Measurements from ENCODE around the gene HYAL3.
A peak's percentile ranks its signal among the peaks of the same experiment; 100 is the strongest.

HYAL3 gene

DNA sequence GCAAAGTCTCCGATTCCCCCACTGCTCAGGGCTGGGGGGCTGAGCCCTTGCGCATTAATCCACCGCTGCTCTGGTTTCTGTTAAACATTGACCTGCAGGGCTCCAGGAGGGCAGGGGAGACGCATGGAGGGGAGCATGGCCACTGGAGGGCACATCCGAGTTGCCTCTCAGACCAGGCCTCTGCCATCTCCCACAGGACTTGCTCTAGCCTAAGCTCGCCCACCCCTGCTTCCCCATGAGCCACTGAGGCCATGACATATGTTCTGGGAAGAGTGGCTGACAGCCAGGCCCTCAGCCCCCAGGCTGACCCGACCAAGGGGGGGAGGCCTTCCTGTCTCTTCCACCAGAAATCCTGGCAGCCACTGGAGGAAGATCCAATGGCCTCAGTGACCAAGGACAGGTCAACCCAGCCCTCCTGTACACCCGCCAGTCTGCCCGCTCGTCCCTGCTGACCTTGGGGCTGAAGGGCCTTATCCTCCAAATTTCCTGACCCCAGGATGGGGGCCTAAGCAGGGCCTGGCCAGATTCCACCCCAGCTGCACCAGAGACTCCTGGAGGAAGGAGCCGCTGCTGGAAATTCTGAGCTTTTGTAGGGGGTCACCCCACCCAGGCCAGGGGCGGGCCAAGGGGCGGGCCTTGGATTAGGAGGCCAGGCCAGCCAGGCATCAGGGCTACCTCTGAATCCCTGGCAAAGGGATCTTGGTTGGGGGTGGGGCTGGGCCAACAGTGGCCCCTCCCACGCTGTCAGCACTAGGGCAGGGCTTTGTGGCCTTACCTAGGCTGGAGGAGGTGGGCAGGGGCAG lies 4.0 kb upstream of the HYAL3 start, which contains the start of gene HYAL1:
Gene HYAL1 (minus strand): TSS at position 562 of the 803 bp plus-strand sequence. CDS start 618 bp downstream, outside the sequence.
- Mint-ChIP-seq H3K4me1 (peaks cover 22% of the 10 kb centered on the region), H3K27me3 (no peaks in the 10 kb centered on the region), H3K4me3 (no peak within 1 kb of the TSS), H3K27ac (peak within 1 kb of the TSS in 1 of 2 donors; percentile 95), H3K9me3 (no peaks in the 10 kb centered on the region)
- no peak for ATAC-seq
- no peak for DNase-seq

DNA sequence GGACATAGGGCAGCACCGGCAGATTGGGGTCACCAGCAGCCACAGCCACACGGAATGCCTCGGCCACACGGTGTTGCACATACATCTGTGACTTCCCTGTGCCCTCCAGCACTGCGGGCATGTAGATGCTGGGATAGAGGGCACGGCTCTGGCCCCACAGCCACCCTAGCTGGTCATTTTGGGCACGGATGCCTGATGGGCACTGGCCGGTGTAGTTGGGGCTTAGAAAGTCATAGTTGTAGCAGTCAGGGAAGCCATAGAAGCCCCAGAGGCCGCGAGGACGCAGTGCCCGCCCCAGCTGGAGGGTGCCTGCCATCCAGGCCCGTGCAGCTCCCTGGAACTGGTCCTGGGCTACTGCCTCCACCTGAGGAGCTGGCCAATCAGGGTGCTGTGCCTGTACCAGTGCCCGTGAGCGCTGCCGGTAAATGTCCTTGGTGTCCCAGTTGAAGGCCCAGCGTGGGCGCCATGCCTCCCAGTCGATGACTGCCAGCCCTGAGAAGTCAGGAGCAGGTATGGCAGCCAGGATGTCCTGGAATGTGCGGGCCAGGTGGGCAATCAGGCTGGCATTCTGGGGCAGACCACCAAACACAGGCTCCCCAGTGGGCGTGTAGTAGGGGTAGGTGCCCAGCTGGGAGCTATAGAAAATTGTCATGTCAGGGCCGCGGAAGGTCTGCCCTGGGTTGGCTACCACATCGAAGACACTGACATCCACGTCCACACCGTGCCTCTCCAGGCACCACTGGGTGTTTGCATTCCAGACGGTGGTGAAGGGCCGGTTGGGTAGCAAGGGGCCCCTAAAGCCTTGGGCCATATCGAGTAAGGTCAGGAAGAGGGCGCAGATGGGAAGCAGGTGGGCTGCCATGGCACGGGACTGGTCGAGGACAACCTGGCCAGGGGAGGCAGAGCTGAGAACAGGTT lies 3.1 kb upstream of the HYAL3 start:
- ATAC-seq (no peak), DNase-seq (no peak)
- Mint-ChIP-seq H3K4me3 (no peak overlapping the region), H3K27me3 (no peaks in the 10 kb centered on the region), H3K27ac (peak overlapping the region in 1 of 2 donors; percentile 95), H3K4me1 (peaks cover 31% of the 10 kb centered on the region), H3K9me3 (no peaks in the 10 kb centered on the region)

DNA sequence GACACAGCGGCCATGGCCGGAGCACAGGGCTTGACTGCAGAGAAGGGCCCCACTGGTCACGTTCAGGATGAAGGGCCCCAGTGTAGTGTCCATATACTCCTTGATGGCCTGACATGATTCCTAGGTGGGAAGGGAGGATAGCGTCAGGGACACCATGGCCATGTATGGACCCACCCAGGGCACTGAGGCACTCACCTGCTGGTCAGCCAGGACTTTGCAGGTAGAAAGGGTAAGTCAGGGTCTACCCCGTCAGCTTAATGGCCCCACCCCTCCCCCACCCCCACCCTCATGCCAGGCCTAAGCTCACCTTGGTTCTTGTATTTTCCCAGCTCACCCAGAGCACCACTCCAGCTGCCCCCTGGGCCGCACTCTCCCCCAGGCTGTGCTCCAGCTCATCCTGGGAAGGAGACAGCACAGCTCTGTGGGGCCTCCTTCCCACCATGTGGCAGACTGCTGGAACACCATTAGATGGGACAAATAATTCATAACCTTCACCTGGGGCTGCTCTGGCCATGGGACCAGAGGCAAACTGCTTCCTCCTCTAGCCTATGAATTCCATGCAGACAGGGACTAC lies 1.6 kb upstream of the HYAL3 start:
- H3K4me3 Mint-ChIP-seq = peak overlapping the region; percentile 91 to 99
- peak overlapping the region in 1 of 2 donors; percentile 90 for H3K27ac Mint-ChIP-seq
- no peaks in the 10 kb centered on the region for H3K27me3 Mint-ChIP-seq
- DNase-seq (no peak), ATAC-seq (no peak)
- peaks cover 41% of the 10 kb centered on the region for H3K4me1 Mint-ChIP-seq
- no peaks in the 10 kb centered on the region for H3K9me3 Mint-ChIP-seq

DNA sequence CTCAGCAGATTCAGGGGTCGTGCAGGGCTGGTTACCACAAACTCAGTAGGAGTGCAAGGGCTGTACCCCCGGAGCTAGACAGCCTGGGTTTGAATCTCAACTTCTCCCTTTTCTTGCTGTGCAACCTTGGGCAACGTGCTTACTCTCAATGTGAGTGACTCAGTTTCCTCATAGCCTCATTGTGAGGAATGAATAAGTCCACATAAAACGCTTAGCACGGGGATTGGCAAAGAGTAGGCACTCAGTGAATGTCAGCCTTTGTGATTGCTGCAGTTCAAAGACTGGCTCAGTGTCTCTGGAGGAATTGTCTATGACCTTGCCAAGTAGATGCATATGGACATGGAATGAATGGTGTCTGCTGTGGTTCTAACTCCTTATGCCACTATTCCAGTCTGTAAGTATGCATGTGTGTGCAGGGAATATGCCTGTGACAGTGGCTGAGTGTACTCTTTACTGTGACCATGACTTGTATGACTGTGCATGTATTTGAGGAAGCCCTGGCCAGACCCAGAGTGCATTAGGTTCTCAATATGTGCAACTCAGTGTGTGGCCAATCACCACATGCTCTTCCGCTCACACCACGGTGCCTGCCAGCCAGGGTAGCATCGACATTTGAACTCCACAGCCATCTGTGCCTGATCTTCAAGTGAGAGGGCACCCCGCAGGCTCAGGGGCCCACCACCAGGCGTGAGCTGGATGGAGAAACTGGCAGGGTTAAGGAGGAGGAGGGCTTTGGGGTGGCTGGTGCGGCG lies 900 bp upstream of the HYAL3 start:
- H3K4me1 Mint-ChIP-seq = peaks cover 41% of the 10 kb centered on the region
- H3K27me3 Mint-ChIP-seq = no peaks in the 10 kb centered on the region
- DNase-seq (no peak), ATAC-seq (no peak)
- peak overlapping the region; percentile 67 to 90 for H3K27ac Mint-ChIP-seq
- no peaks in the 10 kb centered on the region for H3K9me3 Mint-ChIP-seq
- peak overlapping the region; percentile 91 to 99 for H3K4me3 Mint-ChIP-seq

DNA sequence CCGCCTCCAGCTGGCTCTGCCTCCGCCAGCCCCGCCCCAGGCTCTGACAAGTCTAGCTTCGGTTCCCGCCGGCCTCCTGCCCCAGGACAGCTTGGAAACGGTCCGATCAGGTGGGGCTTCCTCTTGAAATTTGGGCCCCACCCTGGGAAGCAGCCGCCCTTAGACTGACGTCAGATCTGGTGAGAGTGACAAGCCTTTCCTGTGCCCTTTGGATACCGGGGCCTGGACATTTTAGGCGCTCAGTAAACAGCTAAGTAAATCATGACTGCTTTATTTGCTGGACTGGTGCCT lies 378 bp upstream of the HYAL3 start:
- peak overlapping the region; percentile 91 to 99 for H3K4me3 Mint-ChIP-seq
- DNase-seq (no peak), ATAC-seq (no peak)
- no peaks in the 10 kb centered on the region for H3K9me3 Mint-ChIP-seq
- peaks cover 41% of the 10 kb centered on the region for H3K4me1 Mint-ChIP-seq
- no peaks in the 10 kb centered on the region for H3K27me3 Mint-ChIP-seq
- H3K27ac Mint-ChIP-seq = peak overlapping the region; percentile 67 to 90

DNA sequence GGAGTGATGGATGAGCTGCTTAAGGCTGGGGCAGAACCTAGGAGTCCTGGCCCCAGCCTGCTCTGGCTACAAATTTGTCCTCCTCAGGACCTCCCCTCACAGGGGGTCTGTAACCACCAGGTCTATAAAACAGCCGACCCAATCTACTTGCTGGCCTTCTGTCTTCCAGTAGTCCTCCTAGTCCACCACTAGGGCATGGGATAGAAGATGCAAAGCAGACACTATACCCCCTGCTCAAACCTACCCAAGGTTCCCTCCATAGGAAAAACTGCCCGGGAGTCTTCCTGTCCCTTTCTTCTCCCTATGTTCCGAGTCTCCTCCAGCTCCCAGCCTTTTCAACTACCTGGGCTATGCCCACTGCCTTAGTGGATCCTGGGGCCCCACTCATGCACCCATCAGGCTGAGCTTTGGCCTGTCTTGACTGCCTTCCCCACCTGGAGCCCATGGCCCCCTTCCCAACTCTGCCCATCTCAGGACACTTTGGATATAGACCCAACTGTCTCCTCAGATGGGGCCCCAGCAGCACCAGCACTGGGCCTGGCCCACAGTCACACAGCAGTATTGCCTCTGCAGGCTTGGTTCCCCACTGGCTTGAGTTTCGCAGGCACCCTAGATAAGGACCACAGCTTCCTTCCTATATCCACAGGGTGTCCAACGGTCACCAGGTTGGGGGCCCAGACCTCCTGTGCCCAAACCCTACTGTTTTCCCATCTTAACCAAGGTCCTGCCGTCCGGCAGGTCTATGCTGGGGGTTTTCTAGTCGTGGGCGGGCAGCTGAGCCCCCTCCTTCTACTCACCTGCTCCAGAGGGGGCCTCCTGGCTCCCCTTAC lies 1.1 kb downstream of the HYAL3 start:
- peaks cover 45% of the 10 kb centered on the region for H3K4me1 Mint-ChIP-seq
- H3K4me3 Mint-ChIP-seq = peak overlapping the region; percentile 91 to 99

DNA sequence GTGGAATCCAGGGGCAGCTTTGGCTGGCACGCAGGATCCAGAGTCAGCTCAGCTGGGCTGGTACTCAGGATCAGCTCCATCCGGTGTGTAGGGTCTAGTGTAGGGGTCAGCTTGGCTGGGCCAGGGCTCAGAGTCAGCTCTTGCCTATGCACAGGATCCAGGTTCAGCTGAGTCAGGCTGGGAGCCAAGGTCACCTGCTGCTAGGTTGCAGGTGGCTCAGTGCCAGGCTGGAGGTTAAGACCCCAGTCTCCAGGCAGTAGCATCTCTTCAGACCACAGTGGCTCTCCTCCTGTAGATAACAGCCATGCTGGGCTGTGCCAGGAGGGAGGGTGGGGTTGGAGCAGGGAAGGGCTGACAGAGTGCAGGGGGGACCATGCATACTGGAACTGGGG lies 1.8 kb downstream of the HYAL3 start:
- Mint-ChIP-seq H3K27me3 (no peaks in the 10 kb centered on the region), H3K4me3 (no peak overlapping the region), H3K9me3 (no peaks in the 10 kb centered on the region), H3K4me1 (peaks cover 47% of the 10 kb centered on the region), H3K27ac (no peak overlapping the region)
- DNase-seq (no peak), ATAC-seq (no peak)

More for the DNA sequence above, 1.1 kb downstream of the HYAL3 start:
- DNase-seq (no peak), ATAC-seq (no peak)
- Mint-ChIP-seq H3K9me3 (no peaks in the 10 kb centered on the region), H3K27ac (peak overlapping the region in 1 of 2 donors; percentile 52), H3K27me3 (no peaks in the 10 kb centered on the region)

DNA sequence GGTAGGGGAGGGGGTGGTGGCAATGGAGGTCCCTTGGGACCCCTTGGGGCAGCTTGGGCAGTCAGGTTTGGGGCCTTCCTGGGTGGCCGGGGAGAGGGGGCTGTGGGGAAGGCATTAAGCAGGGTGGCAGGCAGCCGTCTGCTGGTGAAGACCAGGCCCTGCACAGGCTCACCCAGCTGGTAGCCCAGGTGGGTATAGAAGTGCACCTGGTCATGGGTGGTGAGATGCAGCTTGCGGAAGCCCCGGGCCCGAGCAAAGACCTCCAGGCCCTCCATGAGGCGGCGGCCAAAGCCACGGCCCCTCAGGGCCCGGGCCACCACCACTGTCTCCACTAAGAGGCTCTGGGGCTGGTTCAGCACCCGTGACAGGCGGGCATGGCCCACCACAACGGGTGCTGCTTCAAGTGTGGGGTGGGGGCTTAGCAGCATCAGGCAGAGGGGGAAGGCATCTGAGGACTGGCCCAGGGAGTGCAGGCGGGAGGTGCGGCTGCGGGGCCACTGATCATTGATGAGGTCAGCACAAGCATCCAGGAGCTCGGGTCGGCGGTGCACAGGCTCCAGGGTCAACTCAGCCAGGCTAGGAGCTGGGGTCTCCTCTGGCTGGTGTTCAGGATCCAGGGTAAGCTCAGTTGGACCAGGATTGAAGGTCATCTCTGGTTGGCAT lies 2.4 kb downstream of the HYAL3 start:
- Mint-ChIP-seq H3K4me3 (no peak overlapping the region), H3K27me3 (no peaks in the 10 kb centered on the region), H3K4me1 (peaks cover 48% of the 10 kb centered on the region), H3K27ac (peak overlapping the region in 1 of 2 donors; percentile 50), H3K9me3 (no peaks in the 10 kb centered on the region)
- ATAC-seq (no peak), DNase-seq (no peak)

DNA sequence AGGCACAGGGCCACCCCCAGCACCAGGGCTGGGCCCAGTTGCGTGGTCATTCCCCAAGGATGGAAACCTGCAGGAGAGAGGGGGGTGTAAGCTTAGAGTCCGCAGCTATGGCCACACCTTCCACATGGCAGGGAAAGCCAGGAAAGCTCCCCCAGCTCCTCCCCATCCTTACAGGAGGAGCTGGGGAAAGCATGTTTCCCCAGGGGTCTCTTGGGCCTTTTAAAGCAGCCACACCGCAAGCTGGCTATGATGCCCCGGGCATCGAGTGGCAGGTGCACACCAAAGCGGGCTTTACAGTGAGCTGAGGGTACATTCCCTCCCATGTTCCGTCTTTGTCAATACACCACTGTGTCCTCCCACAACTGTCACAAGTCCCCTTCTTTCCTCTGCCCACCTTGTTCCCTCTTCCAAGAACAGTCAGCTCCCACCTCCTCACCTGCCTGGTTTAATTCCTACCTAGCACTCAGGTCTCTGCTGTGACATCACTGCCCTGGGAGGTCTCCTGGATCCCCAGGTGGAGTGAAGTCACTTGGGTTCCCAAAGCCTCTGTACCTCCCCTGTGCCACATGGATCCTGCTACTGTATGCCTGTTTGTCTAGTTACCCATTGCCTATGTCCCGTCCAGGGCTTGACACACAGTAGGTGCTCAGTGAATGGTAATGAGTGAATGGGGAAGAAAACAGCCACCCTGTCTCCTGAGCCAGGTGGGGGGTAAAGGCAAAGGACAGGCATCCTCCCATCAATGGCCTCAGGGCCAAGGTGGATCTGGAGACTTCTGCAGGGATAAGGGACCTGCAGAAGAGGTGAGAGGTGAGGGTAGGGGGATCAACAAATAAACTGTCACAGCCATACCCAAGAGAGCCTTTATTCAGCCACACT lies 3.4 kb downstream of the HYAL3 start:
- no peak overlapping the region for H3K4me3 Mint-ChIP-seq
- H3K9me3 Mint-ChIP-seq = no peaks in the 10 kb centered on the region
- H3K27me3 Mint-ChIP-seq = no peaks in the 10 kb centered on the region
- ATAC-seq (no peak), DNase-seq (no peak)
- H3K4me1 Mint-ChIP-seq = peaks cover 55% of the 10 kb centered on the region
- H3K27ac Mint-ChIP-seq = peak overlapping the region in 1 of 2 donors; percentile 84

DNA sequence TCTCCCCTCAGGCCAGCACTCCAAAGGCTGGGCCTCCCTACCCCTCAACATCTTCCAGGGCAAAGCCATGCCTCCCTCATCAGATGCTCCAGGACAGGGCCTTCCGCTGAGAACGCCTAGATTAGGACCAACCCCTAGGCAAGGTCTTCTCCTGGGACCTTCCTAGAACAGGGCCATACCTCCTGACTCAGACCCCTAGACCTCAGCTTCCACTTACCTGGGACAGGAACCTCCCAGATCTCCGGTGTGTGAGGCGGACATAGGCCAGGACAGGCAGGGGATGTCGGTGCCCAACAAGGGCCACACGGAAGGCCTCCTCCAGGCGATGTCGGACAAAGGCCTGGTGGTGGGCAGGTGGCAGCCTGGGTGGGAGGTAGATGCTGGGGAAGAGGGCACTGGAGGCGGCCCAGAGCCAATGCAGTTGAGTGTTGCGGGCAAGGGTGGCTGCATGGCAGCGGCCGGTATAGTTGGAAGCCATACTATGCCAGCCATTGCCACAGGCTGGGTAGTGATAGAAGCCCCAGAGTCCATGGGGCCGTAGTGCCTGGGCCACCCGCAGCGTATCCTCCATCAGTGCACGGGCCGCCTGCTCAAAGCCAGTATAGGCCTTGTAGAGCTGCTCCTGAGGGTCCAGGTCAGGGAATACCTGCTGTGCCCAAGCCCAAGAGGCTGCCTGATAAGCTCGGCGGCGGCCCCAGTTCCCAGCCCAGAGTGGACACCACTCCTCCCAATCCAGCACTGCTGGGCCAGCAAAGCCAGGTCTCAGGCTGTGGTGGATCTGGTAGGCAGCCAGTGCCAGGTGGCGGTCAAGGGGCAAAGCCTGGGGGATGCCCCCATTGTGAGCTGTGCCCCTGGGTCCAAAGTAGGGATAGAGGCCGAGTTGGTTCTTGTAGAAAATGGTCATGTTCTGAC lies 4.5 kb downstream of the HYAL3 start:
- no peak overlapping the region for H3K4me3 Mint-ChIP-seq
- no peaks in the 10 kb centered on the region for H3K27me3 Mint-ChIP-seq
- no peaks in the 10 kb centered on the region for H3K9me3 Mint-ChIP-seq
- no peak for ATAC-seq
- no peak overlapping the region for H3K27ac Mint-ChIP-seq
- peaks cover 55% of the 10 kb centered on the region for H3K4me1 Mint-ChIP-seq
- DNase-seq = no peak

DNA sequence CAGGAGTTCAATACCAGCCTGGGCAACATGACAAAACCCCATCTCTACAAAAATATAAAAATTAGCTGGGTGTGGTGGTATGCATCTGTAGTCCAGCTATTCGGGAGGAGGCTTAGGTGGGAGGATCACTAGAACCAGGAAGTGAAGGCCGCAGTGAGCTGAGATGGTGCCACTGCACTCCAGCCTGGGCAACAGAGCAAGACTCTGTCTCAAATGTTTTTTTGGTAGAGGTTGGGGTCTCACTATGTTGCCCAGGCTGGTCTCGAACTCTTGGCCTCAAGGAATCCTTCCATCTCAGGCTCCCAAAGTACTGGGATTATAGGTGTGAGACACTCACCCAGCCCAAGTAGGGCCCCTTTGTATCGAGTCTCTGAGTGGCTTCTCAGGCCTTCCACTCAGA lies 5.1 kb downstream of the HYAL3 start:
- no peak for DNase-seq
- Mint-ChIP-seq H3K27me3 (no peaks in the 10 kb centered on the region), H3K4me1 (peaks cover 60% of the 10 kb centered on the region), H3K27ac (no peak overlapping the region), H3K9me3 (no peaks in the 10 kb centered on the region), H3K4me3 (no peak overlapping the region)
- ATAC-seq = no peak

DNA sequence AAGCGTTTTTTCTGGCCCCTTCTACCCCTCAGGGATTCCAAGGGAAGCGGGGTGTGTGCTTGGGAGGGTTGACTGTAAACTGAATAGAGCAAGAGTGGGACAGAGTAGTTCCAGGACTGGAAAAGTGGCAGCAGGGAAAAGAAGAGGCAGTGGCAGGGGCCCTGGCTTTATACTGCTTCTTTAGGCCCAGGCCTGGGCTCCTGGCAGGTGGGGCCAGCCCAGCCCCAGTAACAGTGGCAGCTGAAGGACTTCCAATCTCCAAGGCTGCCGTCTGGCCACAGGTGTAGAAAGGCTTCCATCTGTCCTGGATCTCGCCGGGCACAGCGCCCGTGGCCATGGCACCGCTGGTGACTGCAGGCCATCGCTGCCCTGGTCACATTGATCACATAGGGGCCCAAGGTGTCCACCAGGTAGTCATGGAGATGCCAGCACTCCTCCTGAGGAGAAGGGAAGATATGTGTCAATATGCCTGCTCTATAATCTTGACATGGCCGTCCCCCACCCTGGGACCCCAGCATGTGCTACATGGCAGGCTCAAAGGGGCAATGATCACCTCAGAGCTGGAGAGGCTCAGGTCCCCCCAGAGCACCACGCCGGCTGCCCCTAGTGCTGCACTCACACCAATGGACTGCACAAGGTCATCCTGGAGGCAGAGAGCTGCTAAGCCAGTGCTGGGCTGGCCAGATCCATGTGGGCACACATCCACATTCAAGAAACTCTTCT lies 6.0 kb downstream of the HYAL3 start:
- Mint-ChIP-seq H3K4me3 (peak overlapping the region; percentile 95 to 99), H3K4me1 (peaks cover 64% of the 10 kb centered on the region), H3K27ac (peak overlapping the region; percentile 98), H3K9me3 (no peaks in the 10 kb centered on the region), H3K27me3 (no peaks in the 10 kb centered on the region)
- no peak for ATAC-seq
- DNase-seq = no peak
